ENCODE data around the gene CLDN3.
"Not testable (repeated sequence)": the region's sequence is repeated elsewhere in the genome, so short reads cannot be mapped to it uniquely, and the experiment has no call there.

CLDN3 gene

GRCh38 chr7:73770002-73770859 lies at the start of gene CLDN3:
Gene CLDN3 (minus strand): TSS chr7:73770270. CDS start chr7:73770049, 221 bp downstream.
- no peak for DNase-seq (ENCODE audit: low read depth)

GRCh38 chr7:73817121-73817520 lies 47.1 kb upstream of the CLDN3 start:
- no peak for DNase-seq (ENCODE audit: low read depth)

GRCh38 chr7:73815436-73815835 lies 45.4 kb upstream of the CLDN3 start:
- DNase-seq (ENCODE audit: low read depth), result no peak

- no peak for DNase-seq (ENCODE audit: low read depth)
Measured at GRCh38 chr7:73812996-73813395, 42.9 kb upstream of the CLDN3 start.

GRCh38 chr7:73811760-73812168 lies 41.7 kb upstream of the CLDN3 start:
- DNase-seq (ENCODE audit: low read depth), result peak; percentile 32

- no peak for DNase-seq (ENCODE audit: low read depth)
Measured at GRCh38 chr7:73810998-73811360, 40.9 kb upstream of the CLDN3 start.

GRCh38 chr7:73809467-73809951 lies 39.4 kb upstream of the CLDN3 start:
- no peak for DNase-seq (ENCODE audit: low read depth)

- DNase-seq (ENCODE audit: low read depth), result no peak
Measured at GRCh38 chr7:73802459-73802858, 32.4 kb upstream of the CLDN3 start.

- DNase-seq (ENCODE audit: low read depth), result no peak
Measured at GRCh38 chr7:73801577-73801976, 31.5 kb upstream of the CLDN3 start.

- no peak for DNase-seq (ENCODE audit: low read depth)
Measured at GRCh38 chr7:73799282-73800141, 29.4 kb upstream of the CLDN3 start.

GRCh38 chr7:73797176-73797575 lies 27.1 kb upstream of the CLDN3 start:
- DNase-seq (ENCODE audit: low read depth), result not testable (repeated sequence)

- DNase-seq (ENCODE audit: low read depth), result not testable (repeated sequence)
Measured at GRCh38 chr7:73796656-73797055, 26.6 kb upstream of the CLDN3 start.

- not testable (repeated sequence) for DNase-seq (ENCODE audit: low read depth)
Measured at GRCh38 chr7:73795188-73795587, 25.1 kb upstream of the CLDN3 start.

GRCh38 chr7:73791170-73791690 lies 21.2 kb upstream of the CLDN3 start:
- DNase-seq (ENCODE audit: low read depth), result not testable (repeated sequence)

GRCh38 chr7:73789051-73789450 lies 19.0 kb upstream of the CLDN3 start:
- no peak for DNase-seq (ENCODE audit: low read depth)

- DNase-seq (ENCODE audit: low read depth), result not testable (repeated sequence)
Measured at GRCh38 chr7:73787786-73788048, 17.6 kb upstream of the CLDN3 start.

- no peak for DNase-seq (ENCODE audit: low read depth)
Measured at GRCh38 chr7:73786588-73786987, 16.5 kb upstream of the CLDN3 start.

- no peak for DNase-seq (ENCODE audit: low read depth)
Measured at GRCh38 chr7:73779517-73779916, 9.4 kb upstream of the CLDN3 start.

- no peak for DNase-seq (ENCODE audit: low read depth)
Measured at GRCh38 chr7:73778801-73779389, 8.8 kb upstream of the CLDN3 start.

GRCh38 chr7:73774923-73775322 lies 4.9 kb upstream of the CLDN3 start:
- no peak for DNase-seq (ENCODE audit: low read depth)

- DNase-seq (ENCODE audit: low read depth), result no peak
Measured at GRCh38 chr7:73773700-73774517, 3.8 kb upstream of the CLDN3 start.

All from GM04504 (cell line).